NAMALWA (cell line): ENCODE results near the gene USP38.
"Not testable (repeated sequence)": the region's sequence is repeated elsewhere in the genome, so short reads cannot be mapped to it uniquely, and the experiment has no call there.

Source experiments
- DNase-seq: peaks from one replicate; pipeline ENCODE4 v3.0.0-alpha.2; 2015; ENCODE audit warnings: low spot score

Gene USP38

GRCh38 chr4:143184503-143185252, at the start of gene USP38:
USP38 (plus strand) TSS chr4:143184917; CDS start chr4:143185451, 534 bp downstream.
- DNase-seq = peak; percentile 92

- no peak for DNase-seq
Observed at GRCh38 chr4:143135358-143135757, 49.4 kb upstream of the USP38 start.

- DNase-seq = no peak
Observed at GRCh38 chr4:143140696-143141095, 44.0 kb upstream of the USP38 start.

- DNase-seq = no peak
Observed at GRCh38 chr4:143148521-143148920, 36.2 kb upstream of the USP38 start.

- no peak for DNase-seq
Observed at GRCh38 chr4:143156853-143157252, 27.9 kb upstream of the USP38 start.

GRCh38 chr4:143163614-143164013, 21.1 kb upstream of the USP38 start:
- no peak for DNase-seq

GRCh38 chr4:143166722-143167121, 18.0 kb upstream of the USP38 start:
- not testable (repeated sequence) for DNase-seq

- DNase-seq = no peak
Observed at GRCh38 chr4:143178923-143179322, 5.8 kb upstream of the USP38 start.

- no peak for DNase-seq
Observed at GRCh38 chr4:143183513-143184216, 1.1 kb upstream of the USP38 start.

- no peak for DNase-seq
Observed at GRCh38 chr4:143184217-143184502, 557 bp upstream of the USP38 start.

- DNase-seq = peak; percentile 45
Observed at GRCh38 chr4:143185253-143186107, 763 bp downstream of the USP38 start.

GRCh38 chr4:143186212-143186611, 1.5 kb downstream of the USP38 start:
- DNase-seq = peak; percentile 32

GRCh38 chr4:143186649-143187048, 1.9 kb downstream of the USP38 start:
- DNase-seq = peak; percentile 59

GRCh38 chr4:143188136-143189088, 3.7 kb downstream of the USP38 start:
- peak; percentile 23 for DNase-seq

- peak; percentile 35 for DNase-seq
Observed at GRCh38 chr4:143189528-143189927, 4.8 kb downstream of the USP38 start.

GRCh38 chr4:143195581-143195980, 10.9 kb downstream of the USP38 start:
- no peak for DNase-seq

GRCh38 chr4:143196323-143196722, 11.6 kb downstream of the USP38 start:
- no peak for DNase-seq

- no peak for DNase-seq
Observed at GRCh38 chr4:143199503-143199902, 14.8 kb downstream of the USP38 start.

GRCh38 chr4:143202824-143203223, 18.1 kb downstream of the USP38 start:
- DNase-seq = peak; percentile 39

GRCh38 chr4:143203577-143203976, 18.9 kb downstream of the USP38 start:
- no peak for DNase-seq

- peak; percentile 46 for DNase-seq
Observed at GRCh38 chr4:143207555-143207954, 22.8 kb downstream of the USP38 start.

- DNase-seq = no peak
Observed at GRCh38 chr4:143212566-143212965, 27.8 kb downstream of the USP38 start.
